Suprapubic skin (tissue), 4 donors: ENCODE measurements around the gene ZNF268. TPM values are rescaled to one million over a fixed set of nuclear protein-coding genes. Genes with fewer than 3 reads are reported as not detected.
A peak's percentile ranks its signal among the peaks of the same experiment; 100 is the strongest.

Source experiments
- DNase-seq, 2 donors: peaks; one replicate each; pipeline ENCODE4 v3.0.0-alpha.2; 2019; ENCODE audit warnings: low spot score in 2 of 2
- H3K27ac ChIP-seq: fragments of 200-600 bp; sonication (generic); one replicate; pipeline ENCODE4 v1.5.1; 2019
- H3K27me3 ChIP-seq: fragments of 200-600 bp; sonication (generic); one replicate; pipeline ENCODE4 v1.5.1; 2019
- H3K36me3 ChIP-seq: fragments of 200-600 bp; sonication (generic); one replicate; pipeline ENCODE4 v1.5.1; 2019
- H3K4me1 ChIP-seq: fragments of 200-600 bp; sonication (generic); one replicate; pipeline ENCODE4 v1.5.1; 2019
- H3K4me3 ChIP-seq: fragments of 200-600 bp; sonication (generic); one replicate; pipeline ENCODE4 v1.5.1; 2019; ENCODE audit warnings: mild to moderate bottlenecking
- H3K9me3 ChIP-seq: fragments of 200-600 bp; sonication (generic); one replicate; pipeline ENCODE4 v1.5.1; 2019
- CTCF ChIP-seq, 2 donors: fragments of 200-600 bp in 1 of 2; fragments of 450-650 bp in 1 of 2; sonication (generic) in 1 of 2; IDR thresholded peaks; one replicate each; pipeline ENCODE4 v1.5.1; 2016 to 2019; ENCODE audit warnings: antibody characterized with exemption in 2 of 2, mild to moderate bottlenecking in 1 of 2, moderate library complexity in 1 of 2
- EP300 ChIP-seq: sonication (generic); formaldehyde crosslinking; IDR thresholded peaks from one replicate; pipeline ENCODE4 v1.6.1; 2017; ENCODE audit warnings: antibody characterized with exemption
- POLR2A ChIP-seq, 2 donors: fragments of 450-650 bp; IDR thresholded peaks; one replicate each; pipeline ENCODE4 v1.6.1; 2017; ENCODE audit warnings: antibody characterized with exemption in 2 of 2, mild to moderate bottlenecking in 2 of 2, moderate library complexity in 2 of 2
- POLR2AphosphoS5 ChIP-seq, 3 donors: sonication (generic); formaldehyde crosslinking; IDR thresholded peaks; one replicate each; pipeline ENCODE4 v1.6.1; 2017; ENCODE audit warnings: antibody characterized with exemption in 3 of 3
- WGBS: methylation state at CpG from one replicate; pipeline ENCODE4 v1.1.5; 2018; 5-methylcytosine and 5-hydroxymethylcytosine counted together
- total RNA-seq, 4 donors: library from RNA; depleted of rRNA; stranded (reverse); fragments of >200 nt; gene quantifications; one replicate each; pipeline ENCODE4 v1.1.0, GENCODE V29; 2016

Gene ZNF268
- 10 to 100 TPM in 3 of 4 donors, 1 to 10 TPM in 1; 8.8 to 11.1 (median 11.0) TPM for total RNA-seq

- Histone ChIP-seq H3K4me3 (peak within 1 kb of the TSS; percentile 90), H3K9me3 (peaks cover 27% of the 10 kb centered on the region), H3K36me3 (peaks cover 39% of the 10 kb centered on the region), H3K27ac (peak within 1 kb of the TSS; percentile 64), H3K27me3 (no peaks in the 10 kb centered on the region), H3K4me1 (peaks cover 9% of the 10 kb centered on the region)
- DNase-seq: peak; percentile 91 to 92
- peak in 2 of 3 donors; percentile 87 to 88 for TF ChIP-seq POLR2AphosphoS5 (IDR thresholded peaks at IDR 0.05)
- peak; percentile 42 to 62 for TF ChIP-seq CTCF (IDR thresholded peaks at IDR 0.05)
- TF ChIP-seq POLR2A (IDR thresholded peaks at IDR 0.05): no peak
- no peak for TF ChIP-seq EP300
- 6% methylated on average over 12 of the region's 40 CpGs for WGBS
These were observed at the start of gene ZNF268 for GRCh38 chr12:133181238-133181959. Gene ZNF268 (plus strand): TSS chr12:133181495. CDS start chr12:133181998, 503 bp downstream.

GRCh38 chr12:133135747-133136146 is 45.5 kb upstream of the ZNF268 start:
- Histone ChIP-seq H3K27me3 (no peaks in the 10 kb centered on the region), H3K27ac (no peak overlapping the region), H3K9me3 (peaks cover 43% of the 10 kb centered on the region), H3K4me1 (peaks cover 7% of the 10 kb centered on the region), H3K36me3 (peaks cover 56% of the 10 kb centered on the region), H3K4me3 (no peak overlapping the region)
- DNase-seq: no peak
- WGBS: 98% methylated on average over 2 of the region's 2 CpGs
- TF ChIP-seq CTCF (IDR thresholded peaks at IDR 0.05) (no peak), POLR2AphosphoS5 (IDR thresholded peaks at IDR 0.05) (no peak), POLR2A (IDR thresholded peaks at IDR 0.05) (no peak), EP300 (no peak)

- no peak overlapping the region for H3K4me3 ChIP-seq
- 94% methylated on average over 2 of the region's 2 CpGs for WGBS
- TF ChIP-seq POLR2AphosphoS5 (IDR thresholded peaks at IDR 0.05) (no peak), CTCF (IDR thresholded peaks at IDR 0.05) (no peak), POLR2A (IDR thresholded peaks at IDR 0.05) (no peak), EP300 (no peak)
- H3K27me3 ChIP-seq: no peaks in the 10 kb centered on the region
- peaks cover 49% of the 10 kb centered on the region for H3K9me3 ChIP-seq
- H3K27ac ChIP-seq: no peak overlapping the region
- H3K36me3 ChIP-seq: peaks cover 68% of the 10 kb centered on the region
- H3K4me1 ChIP-seq: no peaks in the 10 kb centered on the region
- DNase-seq: no peak
These were observed 35.3 kb upstream of the ZNF268 start for GRCh38 chr12:133145981-133146380.

- Histone ChIP-seq H3K4me1 (no peaks in the 10 kb centered on the region), H3K27me3 (no peaks in the 10 kb centered on the region), H3K27ac (no peak overlapping the region), H3K9me3 (peaks cover 66% of the 10 kb centered on the region), H3K36me3 (peaks cover 66% of the 10 kb centered on the region), H3K4me3 (no peak overlapping the region)
- DNase-seq: no peak
- no peak for TF ChIP-seq CTCF (IDR thresholded peaks at IDR 0.05)
- no peak for TF ChIP-seq POLR2AphosphoS5 (IDR thresholded peaks at IDR 0.05)
- no peak for TF ChIP-seq POLR2A (IDR thresholded peaks at IDR 0.05)
- no peak for TF ChIP-seq EP300
- WGBS: 92% methylated on average over 2 of the region's 2 CpGs
These were observed 25.1 kb upstream of the ZNF268 start for GRCh38 chr12:133156125-133156690.

GRCh38 chr12:133165776-133166175 is 15.5 kb upstream of the ZNF268 start:
- Histone ChIP-seq H3K36me3 (no peaks in the 10 kb centered on the region), H3K9me3 (peaks cover 53% of the 10 kb centered on the region), H3K4me1 (no peaks in the 10 kb centered on the region), H3K27me3 (no peaks in the 10 kb centered on the region), H3K27ac (no peak overlapping the region), H3K4me3 (no peak overlapping the region)
- TF ChIP-seq CTCF (IDR thresholded peaks at IDR 0.05): no peak
- TF ChIP-seq EP300: no peak
- TF ChIP-seq POLR2A (IDR thresholded peaks at IDR 0.05): no peak
- no peak for TF ChIP-seq POLR2AphosphoS5 (IDR thresholded peaks at IDR 0.05)
- WGBS: 88% methylated on average over 3 of the region's 3 CpGs
- no peak for DNase-seq
